WI38 (cell line): ENCODE measurements around the gene SPAG6.

Experiments
- H3K4me3 ChIP-seq: 2 replicates; pipeline ENCODE4 v1.5.1; 2011; ENCODE audit warnings: low read depth, mild to moderate bottlenecking, control low read depth, low read length
- TF ChIP-seq, protein P1 (sequence below): IDR thresholded peaks from 2 replicates; pipeline ENCODE4 v1.5.1; 2012; ENCODE audit warnings: low read depth, mild to moderate bottlenecking, control low read depth, low read length

The SPAG6 gene

DNA sequence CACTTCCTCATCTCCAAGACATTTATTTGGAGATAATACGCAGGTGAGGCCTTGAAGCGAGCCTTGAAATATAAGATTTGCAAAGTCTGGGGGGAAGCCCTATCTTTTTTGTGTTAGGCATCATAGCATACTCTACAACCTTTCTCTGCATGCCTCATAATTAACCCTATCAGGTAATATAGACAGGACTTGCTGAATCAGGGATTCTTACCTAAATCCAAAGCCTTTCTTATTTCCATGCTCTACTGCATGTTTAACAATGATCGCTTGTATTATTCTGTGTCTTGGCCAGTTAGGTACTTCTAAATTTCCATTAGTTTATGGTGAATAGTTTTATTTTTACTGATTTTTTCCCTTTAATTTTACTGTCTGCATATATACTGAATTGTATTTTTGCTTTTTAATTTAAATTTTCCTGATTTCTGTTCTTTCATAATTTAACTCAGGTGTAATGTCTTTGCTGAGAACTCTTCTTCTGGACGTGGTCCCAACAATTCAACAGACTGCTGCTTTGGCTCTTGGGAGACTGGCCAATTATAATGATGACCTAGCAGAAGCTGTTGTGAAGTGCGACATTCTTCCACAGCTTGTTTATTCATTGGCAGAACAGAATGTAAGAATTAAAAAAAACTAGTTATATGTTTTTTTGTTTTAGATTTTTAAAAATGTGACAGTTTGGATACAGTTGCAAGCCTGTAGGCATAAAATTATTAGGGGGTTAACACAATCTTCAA lies 19.3 kb downstream of the SPAG6 start:
- H3K4me3 ChIP-seq = no peak overlapping the region
- TF ChIP-seq, protein P1, sequence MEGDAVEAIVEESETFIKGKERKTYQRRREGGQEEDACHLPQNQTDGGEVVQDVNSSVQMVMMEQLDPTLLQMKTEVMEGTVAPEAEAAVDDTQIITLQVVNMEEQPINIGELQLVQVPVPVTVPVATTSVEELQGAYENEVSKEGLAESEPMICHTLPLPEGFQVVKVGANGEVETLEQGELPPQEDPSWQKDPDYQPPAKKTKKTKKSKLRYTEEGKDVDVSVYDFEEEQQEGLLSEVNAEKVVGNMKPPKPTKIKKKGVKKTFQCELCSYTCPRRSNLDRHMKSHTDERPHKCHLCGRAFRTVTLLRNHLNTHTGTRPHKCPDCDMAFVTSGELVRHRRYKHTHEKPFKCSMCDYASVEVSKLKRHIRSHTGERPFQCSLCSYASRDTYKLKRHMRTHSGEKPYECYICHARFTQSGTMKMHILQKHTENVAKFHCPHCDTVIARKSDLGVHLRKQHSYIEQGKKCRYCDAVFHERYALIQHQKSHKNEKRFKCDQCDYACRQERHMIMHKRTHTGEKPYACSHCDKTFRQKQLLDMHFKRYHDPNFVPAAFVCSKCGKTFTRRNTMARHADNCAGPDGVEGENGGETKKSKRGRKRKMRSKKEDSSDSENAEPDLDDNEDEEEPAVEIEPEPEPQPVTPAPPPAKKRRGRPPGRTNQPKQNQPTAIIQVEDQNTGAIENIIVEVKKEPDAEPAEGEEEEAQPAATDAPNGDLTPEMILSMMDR = no peak

DNA sequence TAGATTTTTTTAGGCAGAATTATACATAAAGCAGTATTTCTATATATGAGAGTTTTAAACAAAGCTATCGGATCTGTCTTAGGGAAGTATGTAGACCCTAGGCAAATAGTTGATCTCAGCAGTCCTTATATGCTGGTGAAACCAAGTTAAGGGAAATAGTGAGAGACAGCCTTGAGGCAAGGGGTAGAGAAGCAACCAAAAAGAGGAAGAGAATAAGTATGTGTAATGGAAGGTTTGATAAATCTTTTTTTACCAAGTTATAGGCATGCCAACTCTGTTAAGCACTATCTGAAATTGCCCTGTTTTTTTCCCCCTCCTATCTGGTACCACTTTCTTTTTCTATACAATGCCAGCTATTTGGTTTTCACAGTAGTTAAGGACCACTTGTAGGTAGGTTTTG lies 19.9 kb downstream of the SPAG6 start:
- H3K4me3 ChIP-seq = no peak overlapping the region
- TF ChIP-seq, protein P1 = no peak

DNA sequence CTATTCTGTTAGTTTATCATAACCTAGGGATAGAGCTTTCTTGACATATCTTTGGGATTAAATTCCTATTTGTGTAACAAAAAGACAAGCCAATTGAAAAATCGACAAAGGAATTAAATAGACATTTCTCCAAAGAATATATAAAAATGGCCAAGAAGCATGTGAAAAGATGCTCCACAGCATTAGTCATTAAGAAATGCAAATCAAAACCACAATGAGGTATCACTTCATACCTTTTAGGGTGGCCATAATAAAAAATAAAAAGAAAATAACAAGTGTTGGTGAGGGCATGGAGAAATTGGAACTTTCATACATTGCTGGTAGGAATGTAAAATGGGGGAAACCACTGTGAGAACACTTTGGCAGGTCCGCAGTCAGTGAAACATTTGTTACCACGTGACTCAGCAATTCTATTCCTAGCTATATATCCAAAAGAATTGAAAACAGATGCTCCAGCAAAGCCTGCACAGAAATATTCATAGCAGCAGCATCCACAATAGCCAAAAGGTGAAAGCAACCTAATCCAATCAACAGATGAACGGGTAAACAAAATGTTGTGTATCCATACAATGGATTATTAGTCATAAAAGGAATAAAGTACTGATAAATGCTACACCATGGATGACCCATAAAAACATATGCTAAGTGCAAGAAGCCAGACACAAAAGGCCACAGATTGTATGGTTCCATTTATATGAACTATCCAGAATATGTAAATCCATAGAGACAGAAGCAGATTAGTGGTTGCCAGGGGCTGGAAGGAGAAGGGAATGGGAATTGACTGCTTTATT lies 20.5 kb downstream of the SPAG6 start:
- TF ChIP-seq, protein P1 = no peak
- H3K4me3 ChIP-seq = no peak overlapping the region

DNA sequence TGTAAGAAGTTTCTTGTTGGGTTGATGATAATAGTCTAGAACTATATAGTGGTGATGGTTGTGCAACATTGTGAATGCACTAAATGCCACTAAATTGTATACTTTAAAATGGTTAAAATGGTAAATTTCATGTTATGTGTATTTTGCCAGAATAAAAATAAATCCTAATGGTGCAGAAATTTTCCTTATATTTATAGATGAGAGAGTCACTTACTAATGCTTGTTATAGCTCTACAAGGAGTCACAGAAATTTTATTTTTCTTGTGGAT lies 21.1 kb downstream of the SPAG6 start:
- H3K4me3 ChIP-seq = no peak overlapping the region
- TF ChIP-seq, protein P1 = no peak

DNA sequence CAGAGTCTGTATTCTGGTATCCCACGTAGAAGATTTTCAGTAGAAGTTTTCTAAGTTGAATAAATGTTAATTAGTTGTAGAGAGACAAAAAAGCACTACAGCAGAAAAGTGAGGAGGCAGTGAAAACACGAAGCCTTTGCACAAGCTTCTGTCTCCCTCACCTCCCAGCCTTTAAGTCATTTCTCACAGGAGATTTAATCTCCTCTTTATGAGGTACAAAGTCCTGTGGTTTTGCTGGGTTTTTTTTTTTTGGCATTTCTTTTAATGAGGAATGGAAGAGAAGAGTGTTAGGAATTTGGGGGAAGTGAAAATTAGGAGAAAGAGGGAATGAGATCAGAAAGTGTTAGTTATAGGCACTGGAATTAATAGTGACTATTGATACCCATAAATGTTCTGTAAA lies 21.5 kb downstream of the SPAG6 start:
- TF ChIP-seq, protein P1 = no peak
- no peak overlapping the region for H3K4me3 ChIP-seq

DNA sequence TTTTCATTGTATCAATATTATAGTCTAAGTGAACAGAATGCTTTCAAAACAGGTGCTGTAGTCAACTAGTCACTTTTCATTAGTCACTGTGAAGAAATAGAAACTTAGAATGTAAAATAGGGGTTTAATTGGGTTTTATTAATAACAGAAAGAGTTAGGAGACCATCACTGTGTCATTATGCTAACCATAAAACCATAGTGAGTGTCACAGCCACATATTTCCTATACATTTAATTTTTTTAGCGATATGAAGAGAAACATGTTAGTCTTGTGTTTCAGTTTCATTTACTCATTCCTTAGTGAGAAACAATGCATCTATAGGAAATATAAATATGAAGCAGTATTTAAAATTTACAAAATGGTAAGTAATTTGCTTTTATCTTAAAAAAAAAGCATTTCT lies 22.2 kb downstream of the SPAG6 start:
- H3K4me3 ChIP-seq = no peak overlapping the region
- TF ChIP-seq, protein P1 = no peak

DNA sequence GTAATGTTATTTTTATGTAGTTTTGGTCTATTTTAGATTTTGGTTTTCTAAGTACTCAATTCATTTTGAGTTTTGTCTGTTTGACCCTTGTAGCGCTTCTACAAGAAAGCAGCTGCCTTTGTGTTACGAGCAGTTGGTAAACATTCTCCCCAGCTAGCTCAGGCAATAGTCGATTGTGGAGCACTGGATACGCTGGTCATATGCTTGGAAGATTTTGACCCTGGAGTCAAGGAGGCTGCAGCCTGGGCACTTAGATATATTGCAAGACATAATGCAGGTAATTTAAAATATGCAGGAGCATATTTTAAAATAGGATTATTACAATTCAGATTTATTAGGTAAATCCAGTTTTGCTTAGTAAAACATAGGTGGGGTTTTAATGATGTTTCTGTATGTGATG lies 23.1 kb downstream of the SPAG6 start:
- H3K4me3 ChIP-seq = no peak overlapping the region
- TF ChIP-seq, protein P1 = no peak
